GM21381 (cell line): ENCODE data around the gene SPNS3.

Experiments
- ATAC-seq: cut with Tn5 transposase; IDR thresholded peaks from one replicate; pipeline ENCODE4 v1.9.1; 2021; ENCODE audit warnings: mild to moderate bottlenecking, moderate library complexity; ENCODE audit not compliant: unreplicated experiment

Gene SPNS3

GRCh38 chr17:4465786-4466185 lies 32.0 kb downstream of the SPNS3 start:
- no peak for ATAC-seq

- no peak for ATAC-seq
Measured at GRCh38 chr17:4467287-4467686, 33.5 kb downstream of the SPNS3 start.

- no peak for ATAC-seq
Measured at GRCh38 chr17:4469552-4469951, 35.8 kb downstream of the SPNS3 start.

GRCh38 chr17:4472286-4472685 lies 38.5 kb downstream of the SPNS3 start:
- ATAC-seq: no peak

- ATAC-seq: no peak
Measured at GRCh38 chr17:4474093-4474492, 40.4 kb downstream of the SPNS3 start.

- ATAC-seq: no peak
Measured at GRCh38 chr17:4475001-4475400, 41.3 kb downstream of the SPNS3 start.

GRCh38 chr17:4475463-4475862 lies 41.7 kb downstream of the SPNS3 start:
- no peak for ATAC-seq

- no peak for ATAC-seq
Measured at GRCh38 chr17:4476017-4476416, 42.3 kb downstream of the SPNS3 start.

GRCh38 chr17:4476511-4477070 lies 42.9 kb downstream of the SPNS3 start:
- no peak for ATAC-seq

- no peak for ATAC-seq
Measured at GRCh38 chr17:4477255-4477791, 43.6 kb downstream of the SPNS3 start.

GRCh38 chr17:4478318-4478830 lies 44.6 kb downstream of the SPNS3 start:
- ATAC-seq: no peak

GRCh38 chr17:4479340-4479981 lies 45.7 kb downstream of the SPNS3 start:
- ATAC-seq: no peak

GRCh38 chr17:4479982-4480751 lies 46.4 kb downstream of the SPNS3 start:
- ATAC-seq: no peak

GRCh38 chr17:4480929-4481898 lies 47.5 kb downstream of the SPNS3 start:
- no peak for ATAC-seq

GRCh38 chr17:4482338-4483011 lies 48.7 kb downstream of the SPNS3 start:
- no peak for ATAC-seq

GRCh38 chr17:4483012-4483840 lies 49.5 kb downstream of the SPNS3 start:
- ATAC-seq: no peak

GRCh38 chr17:4485676-4486646 lies 52.2 kb downstream of the SPNS3 start:
- ATAC-seq: no peak

- ATAC-seq: no peak
Measured at GRCh38 chr17:4487296-4487695, 53.6 kb downstream of the SPNS3 start.
